Hematopoietic multipotent progenitor cell treated with erythropoietin and hydrocortisone succinate and interleukin-3 and kit ligand, for 15 days (in vitro differentiated cells): Measurements from ENCODE around the gene ANXA11.

Experiments
- DNase-seq: peaks from one replicate; pipeline ENCODE4 v3.0.0-alpha.2; 2015; ENCODE audit warnings: low spot score

The ANXA11 gene

GRCh38 chr10:80187465-80188409, 17.6 kb downstream of the ANXA11 start:
- no peak for DNase-seq

GRCh38 chr10:80187060-80187459, 18.3 kb downstream of the ANXA11 start:
- DNase-seq, result no peak

GRCh38 chr10:80186364-80187012, 18.8 kb downstream of the ANXA11 start:
- no peak for DNase-seq

DNA sequence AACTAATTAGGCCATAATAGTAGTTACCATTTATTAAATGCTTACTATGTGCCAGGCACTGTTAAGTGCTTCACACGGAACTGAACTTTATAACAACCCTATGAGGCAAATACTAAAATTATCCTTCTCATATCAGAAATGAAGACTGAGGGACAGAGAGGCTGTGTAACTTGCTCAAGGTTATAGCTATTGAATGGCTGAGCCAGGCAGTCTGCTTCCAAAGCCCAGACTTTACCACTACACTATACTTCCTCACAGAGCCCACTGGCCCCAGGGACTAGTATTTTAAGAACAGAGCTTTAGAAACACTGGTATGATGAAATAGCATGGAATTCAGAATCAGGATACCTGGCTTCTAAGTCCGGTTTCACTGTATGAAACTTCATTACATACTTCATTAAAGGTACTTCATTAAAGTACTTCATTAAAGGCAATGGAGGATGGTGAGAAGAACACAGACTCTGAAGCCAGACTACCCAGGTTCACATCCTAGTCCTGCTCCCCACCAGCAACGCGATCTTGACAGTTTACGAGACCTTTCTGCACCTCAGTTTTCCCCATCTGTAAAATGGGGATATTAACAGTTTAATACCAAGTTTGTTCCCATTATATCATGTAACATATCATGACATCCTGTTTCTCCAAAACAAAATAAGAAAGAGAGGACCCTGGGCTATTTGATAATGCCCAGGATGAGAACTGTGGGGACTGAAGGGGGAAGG, 19.6 kb downstream of the ANXA11 start:
- no peak for DNase-seq

- no peak for DNase-seq
Observed at GRCh38 chr10:80184291-80184690, 21.0 kb downstream of the ANXA11 start.

- DNase-seq, result no peak
Observed at GRCh38 chr10:80183436-80183835, 21.9 kb downstream of the ANXA11 start.

DNA sequence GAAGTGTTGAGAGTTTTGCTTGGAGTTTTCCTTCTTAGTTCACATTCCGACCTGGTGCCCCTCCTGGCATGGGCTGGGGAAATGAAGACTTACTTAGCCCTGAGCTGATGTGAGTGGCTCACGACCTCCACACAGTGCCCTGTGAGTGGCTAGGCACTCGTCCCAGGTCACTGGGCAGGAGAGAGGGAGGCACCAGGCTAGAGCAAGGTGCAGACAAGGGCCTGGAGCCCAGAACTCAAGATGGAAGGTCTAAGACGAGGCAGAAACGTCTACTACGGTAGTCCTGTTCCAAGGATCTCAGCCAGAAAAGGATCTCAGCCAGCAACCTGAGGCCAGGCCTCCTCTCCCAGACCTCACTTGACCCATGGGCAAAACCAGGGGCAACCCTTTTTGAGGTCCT, 22.4 kb downstream of the ANXA11 start:
- DNase-seq, result no peak

DNA sequence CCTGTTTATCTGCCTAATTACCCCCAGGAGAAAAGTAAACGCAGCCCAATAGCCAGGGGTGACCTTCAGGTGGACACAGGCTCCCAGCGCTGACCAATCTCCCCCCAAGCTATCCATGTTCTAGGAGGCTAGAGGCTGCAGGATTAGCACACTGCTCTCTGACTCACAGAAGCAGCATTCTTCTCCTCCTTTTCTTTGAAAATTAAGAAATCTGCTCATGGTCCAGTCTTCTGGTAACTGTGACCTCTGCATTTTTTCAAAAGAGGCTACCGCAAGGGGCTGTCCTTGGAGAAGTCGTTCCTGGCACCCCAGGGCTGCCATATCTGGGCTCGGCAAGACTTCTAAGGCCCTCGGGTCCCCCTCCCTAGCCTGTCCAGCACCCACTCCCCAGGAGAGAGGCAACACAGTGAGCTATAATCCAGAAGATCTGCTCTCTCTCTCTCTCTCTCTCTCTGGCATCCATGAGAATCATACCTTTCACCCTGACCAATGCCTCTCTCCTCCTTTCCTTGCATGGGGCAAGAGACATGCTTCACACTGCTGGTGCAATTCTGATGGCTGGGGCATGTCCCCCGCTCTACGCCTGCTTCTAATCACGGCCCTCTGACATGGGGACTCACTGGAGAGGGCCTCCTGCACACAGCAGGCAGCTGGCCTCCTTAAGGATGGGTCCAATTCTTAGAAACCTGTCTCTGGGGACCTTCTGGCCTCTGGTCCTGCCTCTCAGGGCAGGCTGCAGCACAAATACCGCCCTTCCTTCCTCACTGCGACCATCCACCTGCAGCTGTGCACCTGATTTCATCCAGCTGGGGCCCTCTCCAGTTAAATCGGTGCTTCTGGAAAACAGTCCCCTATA, 27.3 kb downstream of the ANXA11 start:
- DNase-seq, result no peak

GRCh38 chr10:80176526-80176925, 28.8 kb downstream of the ANXA11 start:
- no peak for DNase-seq

GRCh38 chr10:80174641-80175395, 30.5 kb downstream of the ANXA11 start:
- no peak for DNase-seq

DNA sequence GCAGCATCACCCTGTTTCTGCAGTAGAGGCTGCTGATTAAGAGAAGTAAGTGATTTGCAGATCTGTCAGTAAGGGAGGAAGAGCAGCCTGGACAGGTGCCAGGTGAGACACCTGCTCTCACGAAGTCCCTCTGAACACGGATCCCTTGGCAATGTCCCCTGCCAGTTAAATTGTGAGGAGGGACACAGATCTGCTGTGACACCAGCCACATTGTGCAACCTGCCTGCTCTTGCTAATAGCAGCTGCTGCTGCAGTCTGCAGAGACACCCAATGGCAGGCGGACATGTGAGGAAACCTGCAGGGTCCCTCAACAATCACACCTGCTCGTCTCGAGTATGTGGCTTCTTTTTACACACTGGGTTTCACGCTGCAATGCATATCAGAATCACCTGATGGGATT, 31.9 kb downstream of the ANXA11 start:
- no peak for DNase-seq

GRCh38 chr10:80172896-80173295, 32.4 kb downstream of the ANXA11 start:
- DNase-seq, result no peak

DNA sequence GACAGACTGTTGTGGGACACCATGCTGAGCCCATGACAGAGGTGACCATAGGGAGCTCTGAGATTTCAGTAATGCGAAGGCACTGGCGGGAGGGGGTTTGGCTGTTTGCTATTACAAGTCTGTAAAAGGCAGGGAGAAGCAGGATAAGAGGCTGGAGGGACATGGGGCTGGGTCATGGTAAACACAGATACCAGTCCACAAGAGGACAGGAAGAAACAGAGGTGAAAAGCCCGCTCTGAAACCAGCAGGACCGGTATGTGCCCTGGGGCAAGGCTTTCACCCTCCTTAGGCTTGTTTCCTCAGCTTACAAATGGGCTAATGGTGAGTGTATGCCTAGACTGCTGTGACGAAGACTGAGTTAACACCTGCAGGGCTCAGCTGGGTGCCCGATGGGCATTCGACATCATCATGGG, 34.1 kb downstream of the ANXA11 start:
- no peak for DNase-seq

DNA sequence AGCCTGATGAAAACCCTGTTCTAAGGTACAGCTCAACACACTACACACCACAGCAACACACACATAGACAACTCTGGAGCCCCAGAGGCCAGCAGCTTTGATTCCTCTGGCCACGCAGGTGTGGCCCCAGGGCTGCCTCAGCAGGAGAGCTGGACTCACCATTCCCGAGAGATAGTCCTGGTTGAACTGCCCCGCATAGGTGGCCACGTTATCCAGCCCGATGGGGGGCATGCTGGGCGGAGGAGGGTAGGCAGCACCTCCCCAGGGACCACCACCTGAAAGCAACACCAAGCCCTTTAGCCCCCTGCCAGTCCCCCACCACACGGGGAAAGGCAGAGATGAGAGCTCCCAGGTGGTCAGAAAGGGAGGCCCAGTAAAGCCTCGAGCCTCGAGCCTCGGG, 34.7 kb downstream of the ANXA11 start:
- no peak for DNase-seq

- DNase-seq, result no peak
Observed at GRCh38 chr10:80170026-80170425, 35.3 kb downstream of the ANXA11 start.

DNA sequence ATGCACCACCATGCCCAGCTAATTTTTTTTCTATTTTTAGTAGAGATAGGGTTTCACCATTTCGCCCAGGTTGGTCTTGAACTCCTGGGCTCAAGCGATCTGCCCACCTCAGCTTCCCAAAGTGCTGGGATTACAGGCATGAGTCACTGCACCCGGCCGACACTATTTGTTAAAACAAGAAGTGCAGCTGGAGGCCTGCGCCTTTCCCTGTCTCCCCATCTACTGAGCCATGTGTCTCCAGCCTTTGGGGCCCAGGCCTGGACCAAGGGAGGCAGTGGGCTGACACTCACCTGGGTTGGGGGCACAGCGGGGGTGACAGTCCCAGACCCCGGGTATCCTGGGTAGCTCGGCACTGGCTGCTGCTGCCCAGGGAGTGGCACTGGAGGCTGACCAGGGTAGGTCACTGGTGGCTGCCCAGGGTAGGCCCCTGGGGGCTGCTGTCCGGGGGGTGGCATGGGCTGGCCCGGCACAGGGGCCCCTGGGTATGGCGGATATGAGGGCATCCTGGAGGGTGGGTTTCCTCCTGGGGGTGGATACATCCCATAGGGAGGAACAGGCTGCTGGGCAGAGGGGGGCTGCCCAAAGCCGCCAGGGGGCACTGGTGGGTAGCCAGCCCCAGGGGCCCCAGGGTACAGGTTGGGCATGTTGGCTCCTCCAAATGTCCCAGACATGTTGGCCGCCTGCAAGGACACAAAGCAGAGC, 36.5 kb downstream of the ANXA11 start:
- peak; percentile 12 for DNase-seq

GRCh38 chr10:80168162-80168511, 37.2 kb downstream of the ANXA11 start:
- DNase-seq, result no peak

- DNase-seq, result no peak
Observed at GRCh38 chr10:80167471-80168161, 37.7 kb downstream of the ANXA11 start.

DNA sequence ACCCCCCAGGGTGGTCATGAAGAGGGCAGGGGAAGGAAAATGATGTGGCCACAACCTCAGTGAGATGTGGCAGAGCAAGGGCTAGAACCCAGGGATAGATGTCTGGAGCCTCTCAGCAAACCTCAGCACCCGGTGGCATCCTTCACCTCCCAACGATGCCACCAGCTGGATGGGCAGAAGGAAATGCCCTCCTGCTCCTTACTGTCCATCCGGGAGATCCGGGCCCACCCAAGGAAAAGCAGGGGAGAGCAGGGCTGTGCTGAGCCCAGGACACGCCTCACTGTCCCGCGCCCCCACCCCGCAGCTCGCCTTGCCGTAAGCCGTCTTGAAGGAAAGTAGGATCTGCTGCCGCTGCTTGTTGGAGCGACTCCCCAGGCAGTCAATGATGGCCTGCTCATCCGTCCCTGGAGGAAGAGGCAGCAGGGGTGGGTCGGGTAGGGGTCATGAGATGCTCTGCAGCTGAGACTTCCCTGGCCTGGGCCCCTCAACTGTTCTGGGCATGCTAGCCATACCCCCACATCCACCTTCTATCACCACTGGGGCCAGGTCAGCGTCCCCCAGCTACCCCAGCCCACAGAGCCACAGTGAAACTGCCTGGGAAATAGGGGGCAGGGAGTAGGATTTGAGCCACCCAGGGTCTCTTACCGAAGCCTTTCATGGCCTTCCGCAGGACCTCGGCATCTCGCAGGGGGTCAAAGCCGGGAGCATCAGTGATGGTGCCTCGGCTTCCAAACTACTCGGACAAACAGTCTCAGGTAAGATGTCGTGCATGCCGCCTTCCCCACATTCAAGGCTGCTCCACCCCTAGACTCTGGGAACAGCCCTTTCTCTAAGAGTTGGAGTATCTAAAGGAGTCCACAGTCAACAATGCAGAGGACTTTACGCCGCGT, 38.5 kb downstream of the ANXA11 start:
- DNase-seq, result no peak
